ENCODE measurements around the gene MCOLN1. TPM values are rescaled to one million over a fixed set of nuclear protein-coding genes. Genes with fewer than 3 reads are reported as not detected.
A peak's percentile ranks its signal among the peaks of the same experiment; 100 is the strongest.

Gene MCOLN1
- total and polyA plus RNA-seq, 9 of the 15 experiments (the other 6 are each of a cell fraction or from before 2014, with no cell fraction given) = 0.25 to 15.4 (median 7.1) TPM

GRCh38 chr19:7535047-7535997, 12.9 kb downstream of the MCOLN1 start, which contains the start of gene PNPLA6 (continued):
- TF ChIP-seq E2F8 (IDR thresholded peaks at IDR 0.05; ENCODE audit: low read depth, partially characterized antibody) (no peak), SRSF7 (optimal IDR thresholded peaks at IDR 0.05; ENCODE audit: low read depth, low read length) (no peak), PML (IDR thresholded peaks at IDR 0.05; ENCODE audit: low read length) (0 out of 2 replicates have a peak, but pooled peaks have one; percentile 5), CXXC5 (CRISPR knock-in tag; IDR thresholded peaks at IDR 0.05) (peak; percentile 98), DNMT1 (IDR thresholded peaks at IDR 0.05) (no peak), SMARCE1 (IDR thresholded peaks at IDR 0.05) (no peak), ZBTB9 (CRISPR knock-in tag; IDR thresholded peaks at IDR 0.05) (peak; percentile 69; the same call in 1 of the 2 replicates), HEY1 (CRISPR knock-in tag; IDR thresholded peaks at IDR 0.05; ENCODE audit: borderline replicate concordance) (no peak), LEF1 (IDR thresholded peaks at IDR 0.05) (no peak), ZBTB17 (CRISPR knock-in tag; IDR thresholded peaks at IDR 0.05) (peak; percentile 54; the same call in 1 of the 2 replicates), SAFB (IDR thresholded peaks at IDR 0.05; ENCODE audit: borderline replicate concordance, low read depth, low read length) (no peak), KDM4B (IDR thresholded peaks at IDR 0.05; ENCODE audit: borderline replicate concordance in 2 of 2, low read depth in 1 of 2) (peak in 1 of 2 experiments; percentile 86; a peak in 1 of 4 replicates), ZNF253 (CRISPR knock-in tag; conservative IDR thresholded peaks at IDR 0.05) (no peak), MIER1 (IDR thresholded peaks at IDR 0.05; ENCODE audit: low read depth) (no peak), NCOA2 (IDR thresholded peaks at IDR 0.05; ENCODE audit: partially characterized antibody in 2 of 2) (no peak), CREBBP (IDR thresholded peaks at IDR 0.05; ENCODE audit: low read depth, low read length) (no peak), USF2 (CRISPR knock-in tag; IDR thresholded peaks at IDR 0.05) (no peak), ZNF41 (CRISPR knock-in tag; conservative IDR thresholded peaks at IDR 0.05) (no peak), ZMIZ1 (IDR thresholded peaks at IDR 0.05; ENCODE audit: low read depth in 2 of 2, low read length in 2 of 2) (peak in 1 of 2 experiments; percentile 58; a peak in 1 of 4 replicates)

All from K562 (cell line).